ENCODE measurements around the gene EDIL3.

DNA sequence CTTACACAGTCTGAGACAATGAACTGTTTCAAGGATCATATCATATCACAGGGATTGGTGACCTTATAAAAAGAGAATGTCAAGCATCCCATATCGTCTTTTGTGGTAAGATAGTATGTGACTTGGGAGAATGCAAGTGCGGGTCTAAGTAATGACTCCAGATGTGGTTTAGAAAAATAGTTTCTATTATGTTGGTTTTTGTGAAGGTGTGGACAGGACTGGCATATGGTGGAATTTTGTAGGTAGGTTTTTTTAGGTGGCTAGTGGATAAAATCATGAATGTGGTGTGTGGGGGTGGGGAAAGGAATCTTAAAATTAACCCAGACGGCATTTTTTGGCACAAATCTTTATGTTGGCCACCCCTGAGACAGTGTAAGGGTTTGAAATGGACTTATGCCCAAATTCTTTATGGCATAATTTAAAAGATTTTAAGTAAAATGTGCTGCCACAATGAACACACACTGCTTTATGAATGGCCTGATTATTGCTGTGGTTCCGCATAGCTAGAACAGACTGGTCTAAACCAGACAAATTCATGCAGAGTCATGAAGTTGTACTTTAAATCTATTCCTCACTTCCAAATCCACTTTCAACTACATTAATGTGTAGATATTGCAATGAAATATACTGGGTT, 459.2 kb downstream of the EDIL3 start:
- TF ChIP-seq, protein P1, sequence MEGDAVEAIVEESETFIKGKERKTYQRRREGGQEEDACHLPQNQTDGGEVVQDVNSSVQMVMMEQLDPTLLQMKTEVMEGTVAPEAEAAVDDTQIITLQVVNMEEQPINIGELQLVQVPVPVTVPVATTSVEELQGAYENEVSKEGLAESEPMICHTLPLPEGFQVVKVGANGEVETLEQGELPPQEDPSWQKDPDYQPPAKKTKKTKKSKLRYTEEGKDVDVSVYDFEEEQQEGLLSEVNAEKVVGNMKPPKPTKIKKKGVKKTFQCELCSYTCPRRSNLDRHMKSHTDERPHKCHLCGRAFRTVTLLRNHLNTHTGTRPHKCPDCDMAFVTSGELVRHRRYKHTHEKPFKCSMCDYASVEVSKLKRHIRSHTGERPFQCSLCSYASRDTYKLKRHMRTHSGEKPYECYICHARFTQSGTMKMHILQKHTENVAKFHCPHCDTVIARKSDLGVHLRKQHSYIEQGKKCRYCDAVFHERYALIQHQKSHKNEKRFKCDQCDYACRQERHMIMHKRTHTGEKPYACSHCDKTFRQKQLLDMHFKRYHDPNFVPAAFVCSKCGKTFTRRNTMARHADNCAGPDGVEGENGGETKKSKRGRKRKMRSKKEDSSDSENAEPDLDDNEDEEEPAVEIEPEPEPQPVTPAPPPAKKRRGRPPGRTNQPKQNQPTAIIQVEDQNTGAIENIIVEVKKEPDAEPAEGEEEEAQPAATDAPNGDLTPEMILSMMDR (IDR thresholded peaks at IDR 0.05; ENCODE audit: low read length), result no peak
- TF ChIP-seq EZH2 (optimal IDR thresholded peaks at IDR 0.05; ENCODE audit: low read depth, low read length), result no peak
